ENCODE results near the gene ANKS1B. TPM values are rescaled to one million over a fixed set of nuclear protein-coding genes. Genes with fewer than 3 reads are reported as not detected.
A peak's percentile ranks its signal among the peaks of the same experiment; 100 is the strongest.
"Not testable (repeated sequence)": the region's sequence is repeated elsewhere in the genome, so short reads cannot be mapped to it uniquely, and the experiment has no call there.

Gene ANKS1B
- total RNA-seq, 8 experiments from 2014 or later: 4.4 to 49.1 (median 14.2) TPM

GRCh38 chr12:99720083-99720465 lies 264.7 kb downstream of the ANKS1B start:
- ATAC-seq (replicated peaks in 6 of 8); in situ Hi-C loops (cut with MboI; ENCODE audit: low pct_unique_long_range_greater_than_20kb in 2 of 9, low sequenced_read_pairs in 9 of 9, unreplicated experiment in 9 of 9); H3K4me1 ChIP-seq (replicated peaks in 1 of 2); H3K27ac ChIP-seq; H3K4me3 ChIP-seq: not testable (repeated sequence)
- WGBS, 10 experiments: 0 to 100% (median 94%) methylated on average over 1 to 4 of the region's 4 CpGs; no CpG with 5 or more reads in 5 of the 10 experiments

- WGBS, 10 experiments: 31 to 100% (median 73%) methylated on average over 1 to 4 of the region's 8 CpGs; no CpG with 5 or more reads in 3 of the 10 experiments
- H3K4me3 ChIP-seq; H3K27ac ChIP-seq; H3K4me1 ChIP-seq (replicated peaks in 1 of 2); ATAC-seq (replicated peaks in 6 of 8); in situ Hi-C loops (cut with MboI; ENCODE audit: low pct_unique_long_range_greater_than_20kb in 2 of 9, low sequenced_read_pairs in 9 of 9, unreplicated experiment in 9 of 9): not testable (repeated sequence)
These were observed 265.2 kb downstream of the ANKS1B start for GRCh38 chr12:99719411-99720082.

- WGBS, 10 experiments: 13 to 91% (median 84%) methylated on average over 1 to 13 of the region's 16 CpGs; no CpG with 5 or more reads in 2 of the 10 experiments
- H3K27ac ChIP-seq; H3K4me1 ChIP-seq (replicated peaks in 1 of 2); in situ Hi-C loops (cut with MboI; ENCODE audit: low pct_unique_long_range_greater_than_20kb in 2 of 9, low sequenced_read_pairs in 9 of 9, unreplicated experiment in 9 of 9); ATAC-seq (replicated peaks in 6 of 8); H3K4me3 ChIP-seq: not testable (repeated sequence)
These were observed 268.8 kb downstream of the ANKS1B start for GRCh38 chr12:99715841-99716510.

GRCh38 chr12:99714921-99715320 lies 269.8 kb downstream of the ANKS1B start:
- ATAC-seq (replicated peaks in 6 of 8); H3K4me3 ChIP-seq; H3K27ac ChIP-seq; H3K4me1 ChIP-seq (replicated peaks in 1 of 2); in situ Hi-C loops (cut with MboI; ENCODE audit: low pct_unique_long_range_greater_than_20kb in 2 of 9, low sequenced_read_pairs in 9 of 9, unreplicated experiment in 9 of 9): not testable (repeated sequence)
- 0 to 100% (median 79%) methylated on average over 1 to 4 of the region's 4 CpGs; no CpG with 5 or more reads in 4 of the 10 experiments for WGBS, 10 experiments

- H3K27ac ChIP-seq: no peak overlapping the region
- 21 to 100% (median 57%) methylated on average over 2 to 3 of the region's 3 CpGs; no CpG with 5 or more reads in 2 of the 10 experiments for WGBS, 10 experiments
- no peaks in the 10 kb centered on the region for H3K4me1 ChIP-seq (replicated peaks in 1 of 2)
- no peak overlapping the region for H3K4me3 ChIP-seq
- in situ Hi-C loops (cut with MboI; ENCODE audit: low pct_unique_long_range_greater_than_20kb in 2 of 9, low sequenced_read_pairs in 9 of 9, unreplicated experiment in 9 of 9): no loop called here
- no peak for ATAC-seq (replicated peaks in 6 of 8)
These were observed 270.7 kb downstream of the ANKS1B start for GRCh38 chr12:99713946-99714520.

- Histone ChIP-seq H3K4me3 (no peak overlapping the region), H3K27ac (no peak overlapping the region), H3K4me1 (replicated peaks in 1 of 2) (no peaks in the 10 kb centered on the region)
- in situ Hi-C loops (cut with MboI; ENCODE audit: low pct_unique_long_range_greater_than_20kb in 2 of 9, low sequenced_read_pairs in 9 of 9, unreplicated experiment in 9 of 9): no loop called here
- ATAC-seq (replicated peaks in 6 of 8): no peak
These were observed 272.5 kb downstream of the ANKS1B start for GRCh38 chr12:99712281-99712680.

- Histone ChIP-seq H3K4me3 (no peak overlapping the region), H3K4me1 (replicated peaks in 1 of 2) (no peaks in the 10 kb centered on the region), H3K27ac (no peak overlapping the region)
- no peak for ATAC-seq (replicated peaks in 6 of 8)
- in situ Hi-C loops (cut with MboI; ENCODE audit: low pct_unique_long_range_greater_than_20kb in 2 of 9, low sequenced_read_pairs in 9 of 9, unreplicated experiment in 9 of 9): no loop called here
- WGBS, 10 experiments: 11 to 75% (median 49%) methylated on average over 1 of the region's 1 CpG; no CpG with 5 or more reads in 2 of the 10 experiments
These were observed 273.5 kb downstream of the ANKS1B start for GRCh38 chr12:99711246-99711645.

- no peaks in the 10 kb centered on the region for H3K4me1 ChIP-seq (replicated peaks in 1 of 2)
- in situ Hi-C loops (cut with MboI; ENCODE audit: low pct_unique_long_range_greater_than_20kb in 2 of 9, low sequenced_read_pairs in 9 of 9, unreplicated experiment in 9 of 9): no loop called here
- no peak overlapping the region for H3K4me3 ChIP-seq
- no peak overlapping the region for H3K27ac ChIP-seq
- ATAC-seq (replicated peaks in 6 of 8): no peak
These were observed 275.1 kb downstream of the ANKS1B start for GRCh38 chr12:99709619-99710018.

GRCh38 chr12:99709116-99709515 lies 275.6 kb downstream of the ANKS1B start:
- Histone ChIP-seq H3K27ac (no peak overlapping the region), H3K4me3 (no peak overlapping the region), H3K4me1 (replicated peaks in 1 of 2) (no peaks in the 10 kb centered on the region)
- in situ Hi-C loops (cut with MboI; ENCODE audit: low pct_unique_long_range_greater_than_20kb in 2 of 9, low sequenced_read_pairs in 9 of 9, unreplicated experiment in 9 of 9): no loop called here
- no peak for ATAC-seq (replicated peaks in 6 of 8)
- WGBS, 10 experiments: 25 to 100% (median 86%) methylated on average over 1 to 3 of the region's 3 CpGs

GRCh38 chr12:99707883-99708282 lies 276.9 kb downstream of the ANKS1B start:
- 33 to 100% (median 75%) methylated on average over 1 to 2 of the region's 2 CpGs; no CpG with 5 or more reads in 4 of the 10 experiments for WGBS, 10 experiments
- ATAC-seq (replicated peaks in 6 of 8): no peak
- Histone ChIP-seq H3K4me1 (replicated peaks in 1 of 2) (no peaks in the 10 kb centered on the region), H3K27ac (no peak overlapping the region), H3K4me3 (no peak overlapping the region)
- in situ Hi-C loops (cut with MboI; ENCODE audit: low pct_unique_long_range_greater_than_20kb in 2 of 9, low sequenced_read_pairs in 9 of 9, unreplicated experiment in 9 of 9): no loop called here

- 24 to 93% (median 79%) methylated on average over 2 to 6 of the region's 6 CpGs; no CpG with 5 or more reads in 1 of the 10 experiments for WGBS, 10 experiments
- H3K4me1 ChIP-seq (replicated peaks in 1 of 2): no peaks in the 10 kb centered on the region
- H3K27ac ChIP-seq: no peak overlapping the region
- H3K4me3 ChIP-seq: no peak overlapping the region
- ATAC-seq (replicated peaks in 6 of 8): peak in 2 of 8 experiments; percentile 14 to 49
- in situ Hi-C loops (cut with MboI; ENCODE audit: low pct_unique_long_range_greater_than_20kb in 2 of 9, low sequenced_read_pairs in 9 of 9, unreplicated experiment in 9 of 9): no loop called here
These were observed 277.8 kb downstream of the ANKS1B start for GRCh38 chr12:99706736-99707473.

- Histone ChIP-seq H3K27ac (no peak overlapping the region), H3K4me3 (no peak overlapping the region), H3K4me1 (replicated peaks in 1 of 2) (no peaks in the 10 kb centered on the region)
- no peak for ATAC-seq (replicated peaks in 6 of 8)
- in situ Hi-C loops (cut with MboI; ENCODE audit: low pct_unique_long_range_greater_than_20kb in 2 of 9, low sequenced_read_pairs in 9 of 9, unreplicated experiment in 9 of 9): no loop called here
These were observed 280.3 kb downstream of the ANKS1B start for GRCh38 chr12:99704458-99704857.

GRCh38 chr12:99704036-99704435 lies 280.7 kb downstream of the ANKS1B start:
- Histone ChIP-seq H3K27ac (no peak overlapping the region), H3K4me3 (no peak overlapping the region), H3K4me1 (replicated peaks in 1 of 2) (no peaks in the 10 kb centered on the region)
- WGBS, 10 experiments: 0 to 83% (median 40%) methylated on average over 1 of the region's 1 CpG; no CpG with 5 or more reads in 3 of the 10 experiments
- in situ Hi-C loops (cut with MboI; ENCODE audit: low pct_unique_long_range_greater_than_20kb in 2 of 9, low sequenced_read_pairs in 9 of 9, unreplicated experiment in 9 of 9): no loop called here
- ATAC-seq (replicated peaks in 6 of 8): no peak

Measured in motor neuron (in vitro differentiated cells).